ENCODE data around the gene SIX6. TPM values are rescaled to one million over a fixed set of nuclear protein-coding genes. Genes with fewer than 3 reads are reported as not detected.

The SIX6 gene
- polyA plus RNA-seq, 1 donor from 2014 or later, result not detected

- no peak overlapping the region for H3K27ac Mint-ChIP-seq
- no peak overlapping the region for H3K4me3 Mint-ChIP-seq
These were observed 53.1 kb downstream of the SIX6 start for GRCh38 chr14:60561845-60562746.

More at GRCh38 chr14:60561845-60562746, 53.1 kb downstream of the SIX6 start:
- Mint-ChIP-seq H3K9me3 (no peaks in the 10 kb centered on the region), H3K27me3 (peaks cover 10% of the 10 kb centered on the region), H3K4me1 (peaks cover 0 to 4% (median 3%) of the 10 kb centered on the region in 3 donors), H3K36me3 (no peaks in the 10 kb centered on the region)

Other genes starting within 250 kb of the SIX6 start
- gene C14orf39, start 23.1 kb upstream of the SIX6 start, polyA plus RNA-seq, result not detected
- not detected for gene SIX1, start 140.3 kb downstream of the SIX6 start, polyA plus RNA-seq
- gene SIX4, start 215.2 kb downstream of the SIX6 start, polyA plus RNA-seq, result not detected
- 18.0 TPM for gene MNAT1, start 225.6 kb downstream of the SIX6 start, polyA plus RNA-seq